SK-N-SH treated with all-trans-retinoic acid at 6 μM for 48 hours (cell line): Measurements from ENCODE around the gene IFT74.

Experiments
- ATAC-seq: fragments of 200-7000 bp; cut with Tn5 transposase; 3 replicates; pipeline ENCODE4 v1.9.1; 2020; ENCODE audit warnings: mild to moderate bottlenecking, moderate library complexity
- ARNTL ChIP-seq: fragments of 450-650 bp; formaldehyde crosslinking; IDR thresholded peaks from 2 replicates; pipeline ENCODE4 v1.5.0; 2020; ENCODE audit warnings: low read depth, mild to moderate bottlenecking, moderate library complexity, borderline replicate concordance
- CSDC2 ChIP-seq: fragments of 250-450 bp; sonication (Bioruptor Pico); IDR thresholded peaks from 2 replicates; pipeline ENCODE4 v1.5.0; 2020; ENCODE audit warnings: mild to moderate bottlenecking, moderate library complexity
- CSRNP3 ChIP-seq: fragments of 250-450 bp; sonication (Bioruptor Pico); IDR thresholded peaks from 2 replicates; pipeline ENCODE4 v1.5.1; 2021; ENCODE audit warnings: mild to moderate bottlenecking, moderate library complexity
- ESRRG ChIP-seq: fragments of 250-450 bp; sonication (Bioruptor Pico); IDR thresholded peaks from 2 replicates; pipeline ENCODE4 v1.6.1; 2021; ENCODE audit warnings: mild to moderate bottlenecking
- GLIS3 ChIP-seq: fragments of 250-450 bp; sonication (Bioruptor Pico); IDR thresholded peaks from 2 replicates; pipeline ENCODE4 v1.5.0; 2020; ENCODE audit warnings: mild to moderate bottlenecking, moderate library complexity
- ISL1 ChIP-seq: fragments of 250-450 bp; sonication (Bioruptor Pico); IDR thresholded peaks from 2 replicates; pipeline ENCODE4 v2.1.2; 2022; ENCODE audit warnings: mild to moderate bottlenecking, moderate library complexity
- OSR1 ChIP-seq: fragments of 250-450 bp; sonication (Bioruptor Pico); IDR thresholded peaks from 2 replicates; pipeline ENCODE4 v1.8.0; 2022; ENCODE audit warnings: moderate library complexity, mild to moderate bottlenecking, inconsistent platforms
- POU6F1 ChIP-seq: fragments of 250-450 bp; sonication (Bioruptor Pico); IDR thresholded peaks from 2 replicates; pipeline ENCODE4 v1.8.0; 2021; ENCODE audit warnings: low read depth, mild to moderate bottlenecking, moderate library complexity, borderline replicate concordance
- PPARA ChIP-seq: fragments of 250-450 bp; sonication (Bioruptor Pico); IDR thresholded peaks from 2 replicates; pipeline ENCODE4 v1.5.0; 2020; ENCODE audit warnings: mild to moderate bottlenecking, borderline replicate concordance
- SNAI2 ChIP-seq: fragments of 250-450 bp; sonication (Bioruptor Pico); IDR thresholded peaks from 2 replicates; pipeline ENCODE4 v1.5.0; 2020; ENCODE audit warnings: mild to moderate bottlenecking, moderate library complexity
- TCF4 ChIP-seq: fragments of 250-450 bp; sonication (Bioruptor Pico); IDR thresholded peaks from 2 replicates; pipeline ENCODE4 v1.8.0; 2021; ENCODE audit warnings: mild to moderate bottlenecking, moderate library complexity, borderline replicate concordance
- TOX ChIP-seq: fragments of 250-450 bp; sonication (Bioruptor Pico); IDR thresholded peaks from 2 replicates; pipeline ENCODE4 v1.8.0; 2021; ENCODE audit warnings: mild to moderate bottlenecking, moderate library complexity, borderline replicate concordance
- ZC3H10 ChIP-seq: fragments of 250-450 bp; sonication (Bioruptor Pico); IDR thresholded peaks from 2 replicates; pipeline ENCODE4 v1.5.1; 2021; ENCODE audit warnings: mild to moderate bottlenecking, moderate library complexity
- ZFP3 ChIP-seq: fragments of 250-450 bp; sonication (Bioruptor Pico); IDR thresholded peaks from 2 replicates; pipeline ENCODE4 v1.5.0; 2020; ENCODE audit warnings: mild to moderate bottlenecking, moderate library complexity
- ZFP30 ChIP-seq: fragments of 450-650 bp; formaldehyde crosslinking; IDR thresholded peaks from 2 replicates; pipeline ENCODE4 v1.5.0; 2022; ENCODE audit warnings: mild to moderate bottlenecking, moderate library complexity
- ZNF565 ChIP-seq: fragments of 450-650 bp; formaldehyde crosslinking; conservative IDR thresholded peaks from 2 replicates; pipeline ENCODE4 v1.5.0; 2020; ENCODE audit warnings: low read depth, mild to moderate bottlenecking, moderate library complexity
- ZNF70 ChIP-seq: fragments of 450-650 bp; formaldehyde crosslinking; IDR thresholded peaks from 2 replicates; pipeline ENCODE4 v1.5.0; 2020; ENCODE audit warnings: mild to moderate bottlenecking, moderate library complexity
- ZNF8 ChIP-seq: fragments of 450-650 bp; formaldehyde crosslinking; IDR thresholded peaks from 2 replicates; pipeline ENCODE4 v1.5.0; 2020; ENCODE audit warnings: mild to moderate bottlenecking, moderate library complexity
- TF ChIP-seq, protein P1 (sequence below): fragments of 250-450 bp; sonication (Bioruptor Pico); IDR thresholded peaks from 2 replicates; pipeline ENCODE4 v1.5.1; 2020; ENCODE audit warnings: low read depth, mild to moderate bottlenecking, moderate library complexity
- TF ChIP-seq, protein P2 (sequence below): fragments of 250-450 bp; sonication (Bioruptor Pico); IDR thresholded peaks from 2 replicates; pipeline ENCODE4 v1.5.0; 2020; ENCODE audit warnings: mild to moderate bottlenecking, moderate library complexity
- TF ChIP-seq, protein P3 (sequence below): fragments of 250-450 bp; sonication (Bioruptor Pico); IDR thresholded peaks from 2 replicates; pipeline ENCODE4 v1.8.0; 2020; ENCODE audit warnings: mild to moderate bottlenecking, moderate library complexity, borderline replicate concordance

Gene IFT74

GRCh38 chr9:26939955-26940711 lies 16.1 kb upstream of the IFT74 start:
- ATAC-seq, result no peak

DNA sequence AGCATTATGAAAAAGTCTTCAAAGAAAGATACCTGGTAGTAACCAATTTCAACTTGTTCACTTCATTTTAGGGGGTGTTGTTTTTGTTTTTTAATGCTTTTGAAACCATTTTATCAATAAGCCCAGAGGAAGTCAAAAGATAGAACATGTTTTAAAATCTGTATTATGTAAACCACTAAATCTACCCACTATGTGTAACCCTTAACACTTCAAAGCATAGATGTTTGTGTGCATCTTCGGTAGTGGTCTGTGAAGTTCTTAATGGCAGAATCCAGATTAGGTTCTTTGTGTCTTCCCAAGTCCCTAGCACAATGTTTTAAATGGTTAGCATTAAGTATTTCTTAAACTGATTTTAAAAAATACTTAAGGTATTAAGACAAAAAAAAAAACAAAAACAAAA lies 15.4 kb upstream of the IFT74 start:
- no peak for ATAC-seq
- TF ChIP-seq TOX (CRISPR knock-in tag) (no peak), ZNF8 (CRISPR knock-in tag) (no peak), GLIS3 (no peak), SNAI2 (no peak), ZNF70 (CRISPR knock-in tag) (no peak)

More at GRCh38 chr9:26939955-26940711, 16.1 kb upstream of the IFT74 start:
- TF ChIP-seq ZNF565 (no peak), ZFP3 (CRISPR knock-in tag) (no peak)

DNA sequence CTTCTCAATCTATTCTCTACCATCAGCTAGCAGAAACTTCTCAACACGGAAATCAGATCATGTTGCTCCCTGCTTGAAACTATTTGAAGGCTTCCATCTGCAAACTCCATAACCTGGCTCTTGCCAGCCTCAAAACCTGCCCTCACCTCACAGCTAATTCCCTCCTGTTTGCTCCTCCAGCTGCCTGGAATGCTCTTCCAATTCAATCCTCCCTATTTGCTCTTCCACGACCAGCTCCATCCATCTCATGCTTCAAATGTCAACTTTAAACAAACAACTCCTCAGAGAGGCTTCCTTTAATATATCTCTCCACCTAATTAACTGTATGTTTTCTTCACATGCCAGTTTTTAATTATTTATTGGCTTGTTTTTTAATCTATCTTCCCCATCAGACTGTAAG lies 10.6 kb upstream of the IFT74 start:
- no peak for TF ChIP-seq CSDC2 (CRISPR knock-in tag)
- no peak for TF ChIP-seq TOX (CRISPR knock-in tag)
- no peak for TF ChIP-seq PPARA (CRISPR knock-in tag)
- TF ChIP-seq ZFP3 (CRISPR knock-in tag), result no peak
- TF ChIP-seq ESRRG (CRISPR knock-in tag), result no peak
- no peak for TF ChIP-seq ZNF70 (CRISPR knock-in tag)
- TF ChIP-seq TCF4 (CRISPR knock-in tag), result no peak
- TF ChIP-seq, protein P1, sequence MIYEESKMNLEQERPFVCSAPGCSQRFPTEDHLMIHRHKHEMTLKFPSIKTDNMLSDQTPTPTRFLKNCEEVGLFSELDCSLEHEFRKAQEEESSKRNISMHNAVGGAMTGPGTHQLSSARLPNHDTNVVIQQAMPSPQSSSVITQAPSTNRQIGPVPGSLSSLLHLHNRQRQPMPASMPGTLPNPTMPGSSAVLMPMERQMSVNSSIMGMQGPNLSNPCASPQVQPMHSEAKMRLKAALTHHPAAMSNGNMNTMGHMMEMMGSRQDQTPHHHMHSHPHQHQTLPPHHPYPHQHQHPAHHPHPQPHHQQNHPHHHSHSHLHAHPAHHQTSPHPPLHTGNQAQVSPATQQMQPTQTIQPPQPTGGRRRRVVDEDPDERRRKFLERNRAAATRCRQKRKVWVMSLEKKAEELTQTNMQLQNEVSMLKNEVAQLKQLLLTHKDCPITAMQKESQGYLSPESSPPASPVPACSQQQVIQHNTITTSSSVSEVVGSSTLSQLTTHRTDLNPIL, result no peak
- TF ChIP-seq ARNTL (CRISPR knock-in tag), result no peak
- no peak for TF ChIP-seq OSR1 (CRISPR knock-in tag)
- TF ChIP-seq, protein P2, sequence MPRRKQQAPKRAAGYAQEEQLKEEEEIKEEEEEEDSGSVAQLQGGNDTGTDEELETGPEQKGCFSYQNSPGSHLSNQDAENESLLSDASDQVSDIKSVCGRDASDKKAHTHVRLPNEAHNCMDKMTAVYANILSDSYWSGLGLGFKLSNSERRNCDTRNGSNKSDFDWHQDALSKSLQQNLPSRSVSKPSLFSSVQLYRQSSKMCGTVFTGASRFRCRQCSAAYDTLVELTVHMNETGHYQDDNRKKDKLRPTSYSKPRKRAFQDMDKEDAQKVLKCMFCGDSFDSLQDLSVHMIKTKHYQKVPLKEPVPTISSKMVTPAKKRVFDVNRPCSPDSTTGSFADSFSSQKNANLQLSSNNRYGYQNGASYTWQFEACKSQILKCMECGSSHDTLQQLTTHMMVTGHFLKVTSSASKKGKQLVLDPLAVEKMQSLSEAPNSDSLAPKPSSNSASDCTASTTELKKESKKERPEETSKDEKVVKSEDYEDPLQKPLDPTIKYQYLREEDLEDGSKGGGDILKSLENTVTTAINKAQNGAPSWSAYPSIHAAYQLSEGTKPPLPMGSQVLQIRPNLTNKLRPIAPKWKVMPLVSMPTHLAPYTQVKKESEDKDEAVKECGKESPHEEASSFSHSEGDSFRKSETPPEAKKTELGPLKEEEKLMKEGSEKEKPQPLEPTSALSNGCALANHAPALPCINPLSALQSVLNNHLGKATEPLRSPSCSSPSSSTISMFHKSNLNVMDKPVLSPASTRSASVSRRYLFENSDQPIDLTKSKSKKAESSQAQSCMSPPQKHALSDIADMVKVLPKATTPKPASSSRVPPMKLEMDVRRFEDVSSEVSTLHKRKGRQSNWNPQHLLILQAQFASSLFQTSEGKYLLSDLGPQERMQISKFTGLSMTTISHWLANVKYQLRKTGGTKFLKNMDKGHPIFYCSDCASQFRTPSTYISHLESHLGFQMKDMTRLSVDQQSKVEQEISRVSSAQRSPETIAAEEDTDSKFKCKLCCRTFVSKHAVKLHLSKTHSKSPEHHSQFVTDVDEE, result no peak
- ATAC-seq, result no peak

- TF ChIP-seq CSRNP3 (CRISPR knock-in tag), result no peak
- TF ChIP-seq, protein P3, sequence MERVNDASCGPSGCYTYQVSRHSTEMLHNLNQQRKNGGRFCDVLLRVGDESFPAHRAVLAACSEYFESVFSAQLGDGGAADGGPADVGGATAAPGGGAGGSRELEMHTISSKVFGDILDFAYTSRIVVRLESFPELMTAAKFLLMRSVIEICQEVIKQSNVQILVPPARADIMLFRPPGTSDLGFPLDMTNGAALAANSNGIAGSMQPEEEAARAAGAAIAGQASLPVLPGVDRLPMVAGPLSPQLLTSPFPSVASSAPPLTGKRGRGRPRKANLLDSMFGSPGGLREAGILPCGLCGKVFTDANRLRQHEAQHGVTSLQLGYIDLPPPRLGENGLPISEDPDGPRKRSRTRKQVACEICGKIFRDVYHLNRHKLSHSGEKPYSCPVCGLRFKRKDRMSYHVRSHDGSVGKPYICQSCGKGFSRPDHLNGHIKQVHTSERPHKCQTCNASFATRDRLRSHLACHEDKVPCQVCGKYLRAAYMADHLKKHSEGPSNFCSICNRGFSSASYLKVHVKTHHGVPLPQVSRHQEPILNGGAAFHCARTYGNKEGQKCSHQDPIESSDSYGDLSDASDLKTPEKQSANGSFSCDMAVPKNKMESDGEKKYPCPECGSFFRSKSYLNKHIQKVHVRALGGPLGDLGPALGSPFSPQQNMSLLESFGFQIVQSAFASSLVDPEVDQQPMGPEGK (CRISPR knock-in tag), result no peak
- ATAC-seq, result peak; percentile 98
Measured at GRCh38 chr9:26946753-26947727, 9.2 kb upstream of the IFT74 start, which contains the start of gene PLAA. Gene PLAA, minus strand, starts transcription at chr9:26947242. Its CDS starts 197 bp downstream, at chr9:26947045.

- ATAC-seq, result no peak
- no peak for TF ChIP-seq ZNF565
- TF ChIP-seq ESRRG (CRISPR knock-in tag), result no peak
- no peak for TF ChIP-seq CSDC2 (CRISPR knock-in tag)
- TF ChIP-seq ZNF70 (CRISPR knock-in tag), result no peak
- no peak for TF ChIP-seq TCF4 (CRISPR knock-in tag)
- no peak for TF ChIP-seq ZC3H10
- no peak for TF ChIP-seq ZFP30 (CRISPR knock-in tag)
- TF ChIP-seq SNAI2, result no peak
- TF ChIP-seq POU6F1 (CRISPR knock-in tag), result no peak
- TF ChIP-seq ISL1 (CRISPR knock-in tag), result no peak
- no peak for TF ChIP-seq ARNTL (CRISPR knock-in tag)
- no peak for TF ChIP-seq PPARA (CRISPR knock-in tag)
- TF ChIP-seq, protein P3 (CRISPR knock-in tag), result no peak
Measured at GRCh38 chr9:26947736-26948135, 8.5 kb upstream of the IFT74 start.
